ENCODE results near the gene SACS. TPM values are rescaled to one million over a fixed set of nuclear protein-coding genes. Genes with fewer than 3 reads are reported as not detected.
"Not testable (repeated sequence)": the region's sequence is repeated elsewhere in the genome, so short reads cannot be mapped to it uniquely, and the experiment has no call there.

SACS gene
- total RNA-seq, 1 experiment from 2014 or later, result 53.0 TPM

GRCh38 chr13:23408026-23408425 is 25.5 kb downstream of the SACS start:
- H3K27ac ChIP-seq (ENCODE audit: insufficient read length, low read depth, low read length), result no peak overlapping the region
- no peaks in the 10 kb centered on the region for H3K4me1 ChIP-seq (ENCODE audit: insufficient read depth, low read length)
- H4K91ac ChIP-seq (ENCODE audit: insufficient read length, low read depth, low read length), result no peak overlapping the region
- H2AFZ ChIP-seq (ENCODE audit: low read length), result no peak overlapping the region
- H3T11ph ChIP-seq (ENCODE audit: low read length), result no peak overlapping the region
- H3K56ac ChIP-seq (ENCODE audit: insufficient read length, low read depth, low read length), result no peak overlapping the region
- peaks cover 10 to 22% of the 10 kb centered on the region in 2 experiments for H3K4me1 Mint-ChIP-seq
- H2BK5ac ChIP-seq (ENCODE audit: insufficient read length, low read length), result no peak overlapping the region
- no peak overlapping the region for H3K4me3 Mint-ChIP-seq
- DNase-seq, result no peak
- no peaks in the 10 kb centered on the region for H4K20me1 ChIP-seq (ENCODE audit: control insufficient read depth, insufficient read depth, insufficient read length)
- no peaks in the 10 kb centered on the region for H3K27me3 Mint-ChIP-seq (ENCODE audit: low read depth)
- H3K14ac ChIP-seq (ENCODE audit: insufficient read depth, low read length), result no peak overlapping the region
- H2BK20ac ChIP-seq (ENCODE audit: low read depth, low read length, poor library complexity, severe bottlenecking), result no peak overlapping the region
- no peak overlapping the region for H3K27ac Mint-ChIP-seq
- H4K5ac ChIP-seq (ENCODE audit: insufficient read length, low read depth, low read length), result no peak overlapping the region
- no peaks in the 10 kb centered on the region for H3K9me3 ChIP-seq (ENCODE audit: control insufficient read depth, low read depth, low read length)
- H3K79me2 ChIP-seq (ENCODE audit: insufficient read depth, low read length), result no peaks in the 10 kb centered on the region
- H3K4me2 ChIP-seq (ENCODE audit: insufficient read depth, insufficient read length, low read length), result no peak overlapping the region
- H3K79me1 ChIP-seq (ENCODE audit: insufficient read depth, low read depth, low read length, poor library complexity, severe bottlenecking), result no peaks in the 10 kb centered on the region
- H2BK120ac ChIP-seq (ENCODE audit: low read depth, low read length, poor library complexity, severe bottlenecking), result no peak overlapping the region
- H3K18ac ChIP-seq (ENCODE audit: insufficient read length, low read depth, low read length), result no peak overlapping the region
- WGBS (ENCODE audit: extremely low coverage, insufficient read length, low lambda C conversion rate), result no CpG with 5 or more reads among the region's 5 CpGs
- H3K4ac ChIP-seq (ENCODE audit: low read depth, low read length), result no peak overlapping the region
- H3K27me3 ChIP-seq (ENCODE audit: insufficient read depth, low read length), result no peaks in the 10 kb centered on the region; the same call in 1 of the 2 replicates
- H3K9ac ChIP-seq (ENCODE audit: extremely low read depth, insufficient read length, low read length), result no peak overlapping the region
- TF ChIP-seq CTCF (conservative IDR thresholded peaks at IDR 0.05), result no peak
- no peak overlapping the region for H2BK12ac ChIP-seq (ENCODE audit: insufficient read length, low read depth, low read length)
- peaks cover 0 to 21% of the 10 kb centered on the region in 2 experiments; a peak in 3 of 5 replicates for H3K9me3 Mint-ChIP-seq
- H2AK5ac ChIP-seq (ENCODE audit: insufficient read length, low read length), result no peak overlapping the region
- H2BK15ac ChIP-seq (ENCODE audit: low read depth, low read length), result no peak overlapping the region
- H3K23ac ChIP-seq (ENCODE audit: insufficient read length, low read depth, low read length), result no peak overlapping the region
- H3K36me3 Mint-ChIP-seq (ENCODE audit: insufficient read depth in 1 of 3, low read depth in 3 of 3), result peaks cover 10 to 29% (median 29%) of the 10 kb centered on the region in 3 experiments; a peak in 6 of 7 replicates
- no peaks in the 10 kb centered on the region for H3K23me2 ChIP-seq (ENCODE audit: insufficient read length, low read depth, low read length, poor library complexity, severe bottlenecking)
- H4K8ac ChIP-seq (replicated peaks; ENCODE audit: insufficient read length, low read depth, low read length), result no peak overlapping the region

DNA sequence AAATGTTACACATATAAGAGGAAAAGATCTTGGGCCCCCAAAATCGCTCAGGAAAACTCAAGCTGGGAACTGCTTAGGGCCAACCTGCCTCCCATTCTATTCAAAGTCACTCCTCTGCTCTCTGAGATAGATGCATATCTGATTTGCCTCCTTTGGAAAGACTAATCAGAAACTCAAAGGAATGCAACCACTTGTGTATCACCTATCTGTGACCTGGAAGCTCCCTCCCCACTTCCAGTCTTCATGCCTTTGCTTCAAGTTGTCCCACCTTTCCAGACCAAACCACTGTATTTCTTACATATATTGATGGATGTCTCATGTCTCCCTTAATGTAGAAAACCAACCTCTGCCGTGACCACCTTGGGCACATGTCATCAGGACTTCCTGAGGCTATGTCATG is 32.3 kb downstream of the SACS start:
- not testable (repeated sequence) for H3K4ac ChIP-seq (ENCODE audit: low read depth, low read length); H2AFZ ChIP-seq (ENCODE audit: low read length); H3K14ac ChIP-seq (ENCODE audit: insufficient read depth, low read length); H2BK15ac ChIP-seq (ENCODE audit: low read depth, low read length); H3K79me2 ChIP-seq (ENCODE audit: insufficient read depth, low read length); H3K18ac ChIP-seq (ENCODE audit: insufficient read length, low read depth, low read length); H3K4me3 Mint-ChIP-seq; H2BK12ac ChIP-seq (ENCODE audit: insufficient read length, low read depth, low read length); H2AK5ac ChIP-seq (ENCODE audit: insufficient read length, low read length); DNase-seq; H2BK5ac ChIP-seq (ENCODE audit: insufficient read length, low read length); H3K27me3 Mint-ChIP-seq (ENCODE audit: low read depth); H3K27me3 ChIP-seq (ENCODE audit: insufficient read depth, low read length); H4K91ac ChIP-seq (ENCODE audit: insufficient read length, low read depth, low read length); H3K27ac ChIP-seq (ENCODE audit: insufficient read length, low read depth, low read length); H3K56ac ChIP-seq (ENCODE audit: insufficient read length, low read depth, low read length); H4K5ac ChIP-seq (ENCODE audit: insufficient read length, low read depth, low read length); H3K4me2 ChIP-seq (ENCODE audit: insufficient read depth, insufficient read length, low read length); H4K8ac ChIP-seq (replicated peaks; ENCODE audit: insufficient read length, low read depth, low read length); H2BK120ac ChIP-seq (ENCODE audit: low read depth, low read length, poor library complexity, severe bottlenecking); H3K23me2 ChIP-seq (ENCODE audit: insufficient read length, low read depth, low read length, poor library complexity, severe bottlenecking); H3K23ac ChIP-seq (ENCODE audit: insufficient read length, low read depth, low read length); H3K79me1 ChIP-seq (ENCODE audit: insufficient read depth, low read depth, low read length, poor library complexity, severe bottlenecking); H3T11ph ChIP-seq (ENCODE audit: low read length); H3K4me1 ChIP-seq (ENCODE audit: insufficient read depth, low read length); H2BK20ac ChIP-seq (ENCODE audit: low read depth, low read length, poor library complexity, severe bottlenecking); H3K9ac ChIP-seq (ENCODE audit: extremely low read depth, insufficient read length, low read length); H3K9me3 ChIP-seq (ENCODE audit: control insufficient read depth, low read depth, low read length); H4K20me1 ChIP-seq (ENCODE audit: control insufficient read depth, insufficient read depth, insufficient read length)
- H3K9me3 Mint-ChIP-seq, result peaks cover 19 to 36% of the 10 kb centered on the region in 2 experiments
- peaks cover 10 to 18% of the 10 kb centered on the region in 2 experiments for H3K4me1 Mint-ChIP-seq
- no CpG with 5 or more reads among the region's 2 CpGs for WGBS (ENCODE audit: extremely low coverage, insufficient read length, low lambda C conversion rate)
- H3K36me3 Mint-ChIP-seq (ENCODE audit: insufficient read depth in 1 of 3, low read depth in 3 of 3), result peaks cover 24 to 46% (median 38%) of the 10 kb centered on the region in 3 experiments
- peak overlapping the region in 1 of 3 experiments; percentile 36; a peak in 1 of 7 replicates for H3K27ac Mint-ChIP-seq
